ENCODE data around the gene CSNK1G3. TPM values are rescaled to one million over a fixed set of nuclear protein-coding genes. Genes with fewer than 3 reads are reported as not detected.
A peak's percentile ranks its signal among the peaks of the same experiment; 100 is the strongest.
"Not testable (repeated sequence)": the region's sequence is repeated elsewhere in the genome, so short reads cannot be mapped to it uniquely, and the experiment has no call there.

The CSNK1G3 gene
- total and polyA plus RNA-seq, 8 donors = 36.1 to 54.3 (median 46.7) TPM

GRCh38 chr5:123626051-123626450 lies 114.1 kb downstream of the CSNK1G3 start:
- no peak for TF ChIP-seq CTCF (IDR thresholded peaks at IDR 0.05)
- Histone ChIP-seq H3K27ac (no peak overlapping the region), H3K4me3 (no peak overlapping the region), H3K4me1 (no peaks in the 10 kb centered on the region), H3K27me3 (no peaks in the 10 kb centered on the region), H3K9me3 (peaks cover 0 to 47% of the 10 kb centered on the region in 2 donors), H3K36me3 (no peaks in the 10 kb centered on the region)
- no peak for ATAC-seq
- DNase-seq = no peak
- intact Hi-C loops (cut with DNase I) = no loop called here

GRCh38 chr5:123628860-123629544 lies 117.0 kb downstream of the CSNK1G3 start:
- H3K27me3 ChIP-seq = no peaks in the 10 kb centered on the region
- no peak for ATAC-seq
- H3K9me3 ChIP-seq = peaks cover 0 to 52% of the 10 kb centered on the region in 2 donors
- intact Hi-C loops (cut with DNase I) = no loop called here
- no peaks in the 10 kb centered on the region for H3K4me1 ChIP-seq
- peak in 1 of 4 donors; percentile 41 for DNase-seq
- no peak overlapping the region for H3K4me3 ChIP-seq
- no peak for TF ChIP-seq CTCF (IDR thresholded peaks at IDR 0.05)
- no peaks in the 10 kb centered on the region for H3K36me3 ChIP-seq
- no peak overlapping the region for H3K27ac ChIP-seq

GRCh38 chr5:123636006-123636405 lies 124.0 kb downstream of the CSNK1G3 start:
- H3K9me3 ChIP-seq = peaks cover 0 to 8% of the 10 kb centered on the region in 2 donors
- ATAC-seq (no peak), DNase-seq (peak in 1 of 4 donors; percentile 76)
- no peaks in the 10 kb centered on the region for H3K27me3 ChIP-seq
- no peak overlapping the region for H3K4me3 ChIP-seq
- H3K36me3 ChIP-seq = no peaks in the 10 kb centered on the region
- H3K27ac ChIP-seq = no peak overlapping the region
- TF ChIP-seq CTCF (IDR thresholded peaks at IDR 0.05) = no peak
- intact Hi-C loops (cut with DNase I) = no loop called here
- H3K4me1 ChIP-seq = no peaks in the 10 kb centered on the region

- H3K4me1 ChIP-seq; H3K27ac ChIP-seq; intact Hi-C loops (cut with DNase I); H3K4me3 ChIP-seq; H3K36me3 ChIP-seq; H3K9me3 ChIP-seq; ATAC-seq; H3K27me3 ChIP-seq: not testable (repeated sequence)
- peak in 1 of 4 donors; percentile 27 for DNase-seq
These were observed 125.1 kb downstream of the CSNK1G3 start for GRCh38 chr5:123637028-123637427.

GRCh38 chr5:123639244-123639643 lies 127.3 kb downstream of the CSNK1G3 start:
- ATAC-seq (no peak), DNase-seq (no peak)
- no peaks in the 10 kb centered on the region for H3K27me3 ChIP-seq
- no peaks in the 10 kb centered on the region for H3K4me1 ChIP-seq
- intact Hi-C loops (cut with DNase I) = no loop called here
- no peaks in the 10 kb centered on the region for H3K36me3 ChIP-seq
- TF ChIP-seq CTCF (IDR thresholded peaks at IDR 0.05) = no peak
- peaks cover 0 to 3% of the 10 kb centered on the region in 2 donors for H3K9me3 ChIP-seq
- no peak overlapping the region for H3K27ac ChIP-seq
- no peak overlapping the region for H3K4me3 ChIP-seq
